ENCODE data around the gene PCAT7.

GRCh38 chr9:94514722-94515121 lies 40.2 kb upstream of the PCAT7 start:
- TF ChIP-seq CTCF (conservative IDR thresholded peaks at IDR 0.05; ENCODE audit: low read depth, low read length) (no peak), CEBPB (IDR thresholded peaks at IDR 0.05; ENCODE audit: low read depth, low read length) (no peak), RAD21 (IDR thresholded peaks at IDR 0.05; ENCODE audit: low read length) (no peak), RCOR1 (IDR thresholded peaks at IDR 0.05; ENCODE audit: insufficient replicate concordance, low read length) (no peak)

Measured in IMR-90 (cell line).